Measurements from ENCODE around the gene KIF5A.
"Not testable (repeated sequence)": the region's sequence is repeated elsewhere in the genome, so short reads cannot be mapped to it uniquely, and the experiment has no call there.

Gene KIF5A

GRCh38 chr12:57609101-57609780 lies 59.4 kb downstream of the KIF5A start:
- no peak for DNase-seq

GRCh38 chr12:57609781-57610553 lies 60.1 kb downstream of the KIF5A start:
- no peak for DNase-seq

GRCh38 chr12:57610554-57611107 lies 60.8 kb downstream of the KIF5A start:
- no peak for DNase-seq

GRCh38 chr12:57611108-57611826 lies 61.4 kb downstream of the KIF5A start, which contains the start of gene ARHGEF25:
TSS of gene ARHGEF25 (plus strand) at chr12:57611435. CDS start at chr12:57611895, 460 bp downstream.
- DNase-seq = peak; percentile 70

GRCh38 chr12:57611827-57612710 lies 62.2 kb downstream of the KIF5A start:
- no peak for DNase-seq

GRCh38 chr12:57612711-57613426 lies 63.0 kb downstream of the KIF5A start:
- no peak for DNase-seq

GRCh38 chr12:57613427-57614109 lies 63.7 kb downstream of the KIF5A start:
- no peak for DNase-seq

- DNase-seq = no peak
These were observed 64.5 kb downstream of the KIF5A start for GRCh38 chr12:57614178-57614947.

- no peak for DNase-seq
These were observed 65.2 kb downstream of the KIF5A start for GRCh38 chr12:57614948-57615500.

- no peak for DNase-seq
These were observed 65.8 kb downstream of the KIF5A start for GRCh38 chr12:57615637-57616036.

GRCh38 chr12:57616383-57617101 lies 66.7 kb downstream of the KIF5A start:
- DNase-seq = peak; percentile 59

GRCh38 chr12:57617942-57618341 lies 68.1 kb downstream of the KIF5A start:
- no peak for DNase-seq

- DNase-seq = not testable (repeated sequence)
These were observed 68.6 kb downstream of the KIF5A start for GRCh38 chr12:57618431-57618830.

GRCh38 chr12:57618966-57619433 lies 69.2 kb downstream of the KIF5A start:
- DNase-seq = no peak

GRCh38 chr12:57619434-57620244 lies 69.8 kb downstream of the KIF5A start:
- DNase-seq = no peak

- DNase-seq = no peak
These were observed 70.5 kb downstream of the KIF5A start for GRCh38 chr12:57620245-57620935.

GRCh38 chr12:57620936-57621496 lies 71.2 kb downstream of the KIF5A start:
- no peak for DNase-seq
